ENCODE measurements around the gene KRT32. TPM values are rescaled to one million over a fixed set of nuclear protein-coding genes. Genes with fewer than 3 reads are reported as not detected.

The KRT32 gene
- total RNA-seq, 2 donors from 2014 or later: not detected

DNA sequence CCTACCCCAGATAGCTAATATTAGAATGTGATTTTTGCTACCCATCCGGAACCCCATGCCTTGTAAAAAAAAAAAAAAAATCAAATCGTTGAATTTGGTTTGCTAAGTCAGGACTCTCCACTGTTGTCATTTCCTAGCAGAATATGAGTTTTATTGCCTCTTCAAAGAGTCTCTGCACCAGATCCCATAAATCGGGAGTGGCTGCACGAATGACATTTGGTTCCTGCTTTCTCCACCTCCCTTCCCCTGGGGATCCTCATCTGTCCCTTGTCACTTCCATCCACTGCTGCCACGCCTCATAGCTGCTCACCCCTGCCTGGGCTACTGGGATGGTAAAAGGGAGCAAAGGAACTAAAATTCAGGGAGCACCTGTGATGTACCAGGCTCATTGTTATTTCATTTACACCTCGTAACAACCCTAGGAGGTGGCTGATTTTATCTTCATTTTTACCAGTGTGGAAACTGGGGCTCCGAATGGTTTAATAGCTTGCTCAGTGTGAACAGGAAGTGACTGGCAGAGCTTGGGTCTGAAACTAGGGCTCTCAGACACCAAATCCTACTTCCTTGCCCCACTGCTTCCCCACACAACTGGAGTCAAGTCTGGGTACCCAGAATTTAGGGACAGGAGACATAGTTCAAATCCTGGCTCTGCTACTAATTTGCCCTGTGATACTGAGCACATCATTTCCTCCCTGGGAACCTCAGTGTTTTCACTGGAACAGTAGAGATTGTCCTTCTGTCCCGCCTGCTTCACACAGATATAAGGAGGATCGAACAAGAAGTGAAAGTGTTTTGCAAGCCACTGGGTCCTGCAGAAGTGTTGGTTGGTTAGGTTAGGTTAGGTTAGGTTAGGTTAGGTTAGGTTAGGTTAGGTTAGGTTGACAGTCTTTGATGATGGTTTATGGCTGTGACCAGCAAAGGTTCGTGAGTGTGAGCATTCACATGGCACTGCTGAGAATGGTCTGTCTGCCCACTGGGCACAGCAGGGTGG, 23.1 kb upstream of the KRT32 start:
- Histone ChIP-seq H3K4me1 (no peaks in the 10 kb centered on the region), H3K4me3 (no peak overlapping the region), H3K36me3 (no peaks in the 10 kb centered on the region), H3K27ac (no peak overlapping the region), H3K27me3 (no peaks in the 10 kb centered on the region), H3K9me3 (no peaks in the 10 kb centered on the region)
- TF ChIP-seq, protein P1, sequence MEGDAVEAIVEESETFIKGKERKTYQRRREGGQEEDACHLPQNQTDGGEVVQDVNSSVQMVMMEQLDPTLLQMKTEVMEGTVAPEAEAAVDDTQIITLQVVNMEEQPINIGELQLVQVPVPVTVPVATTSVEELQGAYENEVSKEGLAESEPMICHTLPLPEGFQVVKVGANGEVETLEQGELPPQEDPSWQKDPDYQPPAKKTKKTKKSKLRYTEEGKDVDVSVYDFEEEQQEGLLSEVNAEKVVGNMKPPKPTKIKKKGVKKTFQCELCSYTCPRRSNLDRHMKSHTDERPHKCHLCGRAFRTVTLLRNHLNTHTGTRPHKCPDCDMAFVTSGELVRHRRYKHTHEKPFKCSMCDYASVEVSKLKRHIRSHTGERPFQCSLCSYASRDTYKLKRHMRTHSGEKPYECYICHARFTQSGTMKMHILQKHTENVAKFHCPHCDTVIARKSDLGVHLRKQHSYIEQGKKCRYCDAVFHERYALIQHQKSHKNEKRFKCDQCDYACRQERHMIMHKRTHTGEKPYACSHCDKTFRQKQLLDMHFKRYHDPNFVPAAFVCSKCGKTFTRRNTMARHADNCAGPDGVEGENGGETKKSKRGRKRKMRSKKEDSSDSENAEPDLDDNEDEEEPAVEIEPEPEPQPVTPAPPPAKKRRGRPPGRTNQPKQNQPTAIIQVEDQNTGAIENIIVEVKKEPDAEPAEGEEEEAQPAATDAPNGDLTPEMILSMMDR (IDR thresholded peaks at IDR 0.05): no peak
- DNase-seq (ENCODE audit: low spot score): no peak

DNA sequence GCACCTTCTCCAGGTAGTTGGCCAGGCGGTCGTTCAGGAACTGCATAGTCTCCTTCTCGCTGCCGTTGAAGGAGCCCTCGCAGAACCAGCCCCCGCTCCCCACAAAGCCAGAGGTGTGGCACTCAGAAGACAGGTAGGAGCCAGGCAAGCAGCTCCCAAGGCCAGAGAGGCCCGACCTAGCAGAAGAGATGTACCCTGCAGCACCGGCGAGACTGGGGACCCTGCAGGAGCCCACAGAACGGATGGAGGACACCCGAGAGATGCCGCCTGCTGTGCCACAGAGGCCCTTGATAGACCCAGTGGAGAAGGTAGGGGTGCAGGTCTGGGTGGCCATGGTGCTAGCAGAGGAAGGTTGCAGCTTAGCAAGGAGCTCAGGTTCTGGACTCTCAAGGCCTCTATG, 22.3 kb upstream of the KRT32 start, which contains the start of gene KRT36:
Gene KRT36, minus strand, starts transcription at position 380 of the 400 bp plus-strand sequence. Its CDS starts 46 bp downstream, at position 334.
- no peak within 1 kb of the TSS for H3K27ac ChIP-seq

DNA sequence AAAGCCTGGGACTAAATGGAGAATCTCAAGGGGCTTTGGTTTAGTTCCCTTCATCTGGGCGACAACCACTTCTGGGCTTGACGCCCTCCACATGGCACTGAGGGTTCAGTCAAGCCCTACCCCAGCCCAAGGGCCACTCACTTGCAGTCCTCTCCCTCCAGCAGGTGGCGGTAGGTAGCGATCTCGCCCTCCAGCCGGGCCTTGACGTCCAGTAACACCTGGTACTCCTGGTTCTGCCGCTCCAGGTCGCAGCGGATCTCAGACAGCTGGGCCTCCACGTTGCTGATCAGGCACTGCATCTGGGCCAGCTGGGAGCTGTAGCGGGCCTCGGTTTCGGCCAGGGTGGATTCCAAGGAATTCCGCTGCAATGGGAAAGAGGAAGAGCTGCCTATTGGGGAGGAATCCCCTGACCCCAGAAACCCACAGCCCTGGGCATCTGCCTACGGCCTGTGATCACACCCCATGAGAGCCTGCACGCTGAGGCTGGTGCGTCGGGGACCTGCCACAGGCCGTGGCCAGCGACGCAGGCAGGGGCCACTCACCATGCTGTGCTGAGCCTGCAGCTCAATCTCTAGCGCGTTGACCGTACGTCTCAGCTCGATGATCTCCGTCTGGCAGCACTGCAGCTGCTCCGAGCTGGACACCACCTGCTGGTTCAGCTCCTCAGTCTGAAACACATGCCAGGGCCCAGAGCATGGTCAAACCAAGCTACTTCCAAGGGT, 19.8 kb upstream of the KRT32 start:
- Histone ChIP-seq H3K9me3 (no peaks in the 10 kb centered on the region), H3K27me3 (no peaks in the 10 kb centered on the region), H3K4me1 (no peaks in the 10 kb centered on the region), H3K27ac (no peak overlapping the region), H3K36me3 (no peaks in the 10 kb centered on the region), H3K4me3 (no peak overlapping the region)
- TF ChIP-seq, protein P1 (IDR thresholded peaks at IDR 0.05): peak in 1 of 2 donors; percentile 32
- no peak for DNase-seq (ENCODE audit: low spot score)

More for the DNA sequence above, 22.3 kb upstream of the KRT32 start, which contains the start of gene KRT36:
- no peaks in the 10 kb centered on the region for H3K9me3 ChIP-seq
- no peak for DNase-seq (ENCODE audit: low spot score)
- no peaks in the 10 kb centered on the region for H3K4me1 ChIP-seq
- no peak within 1 kb of the TSS for H3K4me3 ChIP-seq
- H3K27me3 ChIP-seq: no peaks in the 10 kb centered on the region
- TF ChIP-seq, protein P1 (IDR thresholded peaks at IDR 0.05): no peak
- H3K36me3 ChIP-seq: no peaks in the 10 kb centered on the region

DNA sequence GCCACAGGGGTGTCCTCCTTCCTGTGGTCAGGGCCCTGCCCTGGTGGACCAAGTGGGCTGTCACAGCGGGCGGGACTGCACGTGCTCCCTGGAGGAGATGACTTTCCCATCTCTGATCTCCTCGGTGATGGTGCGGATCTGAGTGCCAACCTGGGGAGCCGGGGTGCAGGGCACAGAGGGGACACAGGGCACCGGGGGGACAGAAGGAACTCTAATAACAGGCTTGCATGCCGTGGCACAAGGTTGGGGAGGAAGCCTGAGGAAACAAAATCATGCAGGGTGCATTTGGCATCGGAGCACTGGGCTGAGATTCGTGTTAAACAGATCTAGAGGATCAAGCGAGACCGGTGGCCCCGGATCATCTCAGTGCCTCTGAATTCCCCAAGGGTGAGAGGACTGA, 19.1 kb upstream of the KRT32 start:
- Histone ChIP-seq H3K27me3 (no peaks in the 10 kb centered on the region), H3K4me1 (no peaks in the 10 kb centered on the region), H3K9me3 (no peaks in the 10 kb centered on the region), H3K36me3 (no peaks in the 10 kb centered on the region), H3K27ac (no peak overlapping the region), H3K4me3 (no peak overlapping the region)
- TF ChIP-seq, protein P1 (IDR thresholded peaks at IDR 0.05): no peak
- DNase-seq (ENCODE audit: low spot score): no peak

DNA sequence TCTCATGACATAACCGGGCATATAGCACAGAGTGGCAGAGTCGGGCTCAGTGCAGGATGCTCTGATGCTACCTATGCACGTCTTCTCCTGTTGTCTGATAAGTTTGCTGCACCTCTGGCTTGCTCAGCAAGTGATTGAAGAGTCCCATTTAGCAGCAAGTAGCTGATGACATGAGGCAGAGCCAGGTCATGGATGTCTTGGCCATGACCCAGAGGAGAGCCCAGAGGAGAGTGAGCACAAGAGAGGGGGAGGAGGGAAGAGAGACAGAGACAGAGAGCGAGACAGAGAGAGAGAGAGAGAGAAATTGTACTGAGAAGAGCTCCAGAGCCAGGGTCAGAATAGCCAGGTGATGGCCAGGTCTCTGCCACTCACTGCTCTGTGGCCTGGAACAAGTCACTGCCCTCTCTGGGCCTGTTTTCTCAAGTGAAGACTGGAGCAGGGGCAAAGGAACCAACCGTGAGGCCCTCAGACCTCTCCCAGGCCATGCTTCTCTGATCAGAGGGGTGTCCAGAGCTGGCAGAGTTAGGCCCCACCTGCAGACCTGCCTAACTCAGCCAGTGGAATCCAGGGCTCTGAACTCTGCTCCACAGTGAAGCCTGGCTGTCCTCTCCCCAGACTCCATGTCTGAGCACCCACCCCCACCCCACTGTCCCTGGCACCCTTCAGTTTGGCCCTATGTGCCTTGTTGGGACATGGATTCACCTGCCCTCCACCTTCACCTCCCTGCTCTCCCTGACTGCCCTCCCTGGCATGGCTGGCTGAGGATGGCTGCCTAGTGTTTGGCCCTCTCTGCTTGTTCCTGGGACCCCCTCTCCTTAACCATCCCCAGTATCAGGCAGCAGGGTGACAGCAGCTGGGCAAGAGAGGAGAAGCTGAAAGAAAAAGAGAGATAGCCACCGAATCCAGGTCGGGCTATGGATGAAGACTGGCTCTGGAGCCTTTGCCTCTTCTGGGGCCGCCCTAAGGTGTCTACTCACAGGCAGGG, 18.0 kb upstream of the KRT32 start:
- no peaks in the 10 kb centered on the region for H3K4me1 ChIP-seq
- H3K36me3 ChIP-seq: no peaks in the 10 kb centered on the region
- no peaks in the 10 kb centered on the region for H3K27me3 ChIP-seq
- no peaks in the 10 kb centered on the region for H3K9me3 ChIP-seq
- TF ChIP-seq, protein P1 (IDR thresholded peaks at IDR 0.05): no peak
- no peak overlapping the region for H3K27ac ChIP-seq
- H3K4me3 ChIP-seq: no peak overlapping the region
- DNase-seq (ENCODE audit: low spot score): no peak
